Measurements from ENCODE around the gene USP30. TPM values are rescaled to one million over a fixed set of nuclear protein-coding genes. Genes with fewer than 3 reads are reported as not detected.

USP30 gene
- total and polyA plus RNA-seq, 3 donors from 2014 or later: 36.3 to 53.1 (median 49.5) TPM

GRCh38 chr12:109134186-109134917 is 82.0 kb downstream of the USP30 start:
- H3K9me3 ChIP-seq: no peaks in the 10 kb centered on the region
- H3K27ac ChIP-seq: peak overlapping the region in 1 of 2 donors; percentile 19
- intact Hi-C loops (cut with DNase I; ENCODE audit: low total_unique reads): no loop called here
- no peaks in the 10 kb centered on the region for H3K27me3 ChIP-seq
- peaks cover 10% of the 10 kb centered on the region for H3K4me1 ChIP-seq
- no peak overlapping the region for H3K4me3 ChIP-seq
- TF ChIP-seq POLR2A (IDR thresholded peaks at IDR 0.05) (no peak), CTCF (IDR thresholded peaks at IDR 0.05) (peak in 2 of 3 experiments; percentile 25 to 44)
- H3K36me3 ChIP-seq (ENCODE audit: low read depth, missing control alignments): no peaks in the 10 kb centered on the region
- DNase-seq: no peak
- WGBS, 2 donors: 49 to 58% methylated on average over 5 to 6 of the region's 6 CpGs

- H3K36me3 ChIP-seq (ENCODE audit: low read depth, missing control alignments): no peaks in the 10 kb centered on the region
- no peak overlapping the region for H3K4me3 ChIP-seq
- no peaks in the 10 kb centered on the region for H3K27me3 ChIP-seq
- no peaks in the 10 kb centered on the region for H3K9me3 ChIP-seq
- TF ChIP-seq CTCF (IDR thresholded peaks at IDR 0.05) (no peak), POLR2A (IDR thresholded peaks at IDR 0.05) (no peak)
- WGBS, 2 donors: 64 to 77% methylated on average over 2 of the region's 2 CpGs
- peaks cover 12% of the 10 kb centered on the region for H3K4me1 ChIP-seq
- intact Hi-C loops (cut with DNase I; ENCODE audit: low total_unique reads): no loop called here
- H3K27ac ChIP-seq: peak overlapping the region; percentile 16 to 69
- DNase-seq: no peak
Measured at GRCh38 chr12:109137055-109137454, 84.7 kb downstream of the USP30 start.

Small RNAs within 50 kb of the gene (small RNA-seq; reads per million reads assigned to genes)
- gene AC190387.1: 0 reads per million in 2 donors
- gene RNA5SP372: 0 to 0.09 reads per million in 2 donors

Other genes starting within 250 kb of the USP30 start
- 10 to 100 TPM; 29.1 to 31.5 TPM for gene SSH1, start 195.0 kb upstream of the USP30 start, total RNA-seq
- gene SSH1, start 195.0 kb upstream of the USP30 start, polyA plus RNA-seq (ENCODE audit: insufficient read depth, low read depth, low replicate concordance): 18.9 TPM
- under 1 TPM; 0.79 to 0.81 TPM for gene DAO, start 172.5 kb upstream of the USP30 start, total RNA-seq
- gene DAO, start 172.5 kb upstream of the USP30 start, polyA plus RNA-seq (ENCODE audit: insufficient read depth, low read depth, low replicate concordance): 0.46 TPM
- gene SVOP, start 31.5 kb upstream of the USP30 start, total RNA-seq: under 1 TPM; 0.31 TPM
- gene SVOP, start 31.5 kb upstream of the USP30 start, polyA plus RNA-seq (ENCODE audit: insufficient read depth, low read depth, low replicate concordance): 0.37 TPM
- 10 to 100 TPM; 16.2 to 23.8 TPM for gene ALKBH2, start 40.9 kb downstream of the USP30 start, total RNA-seq
- 16.6 TPM for gene ALKBH2, start 40.9 kb downstream of the USP30 start, polyA plus RNA-seq (ENCODE audit: insufficient read depth, low read depth, low replicate concordance)
- 10 to 100 TPM; 80.2 to 81.5 TPM for gene UNG, start 45.0 kb downstream of the USP30 start, total RNA-seq
- 55.3 TPM for gene UNG, start 45.0 kb downstream of the USP30 start, polyA plus RNA-seq (ENCODE audit: insufficient read depth, low read depth, low replicate concordance)
- 10 to 100 TPM; 61.6 to 96.8 TPM for gene ACACB, start 64.0 kb downstream of the USP30 start, total RNA-seq
- 25.5 TPM for gene ACACB, start 64.0 kb downstream of the USP30 start, polyA plus RNA-seq (ENCODE audit: insufficient read depth, low read depth, low replicate concordance)

All from testis (tissue), 3 donors.